Peyer's patch (tissue), 4 donors: ENCODE results near the gene AMBP. TPM values are rescaled to one million over a fixed set of nuclear protein-coding genes. Genes with fewer than 3 reads are reported as not detected.

ENCODE experiments used
- DNase-seq, 3 donors: peaks; one replicate each; pipeline ENCODE4 v3.0.0-alpha.2; 2017 to 2019
- H3K27ac ChIP-seq, 4 donors: fragments of 200-600 bp; sonication (generic); one replicate each; pipeline ENCODE4 v1.5.1; 2016 to 2019
- H3K27me3 ChIP-seq, 2 donors: fragments of 200-600 bp; sonication (generic); one replicate each; pipeline ENCODE4 v1.5.1; 2019
- H3K36me3 ChIP-seq, 3 donors: fragments of 200-600 bp; sonication (generic); one replicate each; pipeline ENCODE4 v1.5.1; 2016 to 2019
- H3K4me1 ChIP-seq, 4 donors: fragments of 200-600 bp; sonication (generic); one replicate each; pipeline ENCODE4 v1.5.1; 2016 to 2019
- H3K4me3 ChIP-seq, 4 donors: fragments of 200-600 bp; sonication (generic); 1 replicate in 3 of 4; 2 replicates in 1 of 4; pipeline ENCODE4 v1.5.1; 2016 to 2019; ENCODE audit warnings: mild to moderate bottlenecking in 1 of 4
- H3K9me3 ChIP-seq, 4 donors: fragments of 200-600 bp; sonication (generic); one replicate each; pipeline ENCODE4 v1.5.1; 2016 to 2019; ENCODE audit warnings: mild to moderate bottlenecking in 1 of 4
- CTCF ChIP-seq, 6 experiments: fragments of 450-650 bp in 4 of 6; fragments of 200-600 bp in 2 of 6; sonication (generic) in 1 of 6; IDR thresholded peaks; one replicate each; pipeline ENCODE4 v1.5.1; 2017 to 2019; ENCODE audit warnings: antibody characterized with exemption in 6 of 6, mild to moderate bottlenecking in 3 of 6, moderate library complexity in 1 of 6
- POLR2A ChIP-seq, 2 donors: fragments of 450-650 bp; IDR thresholded peaks; one replicate each; pipeline ENCODE4 v1.5.1; 2017; ENCODE audit warnings: antibody characterized with exemption in 2 of 2, mild to moderate bottlenecking in 2 of 2, moderate library complexity in 2 of 2
- total RNA-seq, 4 donors: library from RNA; depleted of rRNA; stranded (reverse); fragments of >200 nt; gene quantifications; one replicate each; pipeline ENCODE4 v1.1.0, GENCODE V29; 2016

The AMBP gene
- total RNA-seq, 4 donors from 2014 or later, result 4.4 TPM; not detected in 3

- H3K27me3 ChIP-seq, result no peaks in the 10 kb centered on the region
- no peaks in the 10 kb centered on the region for H3K9me3 ChIP-seq
- H3K4me3 ChIP-seq, result no peak overlapping the region
- peaks cover 0 to 4% (median 0%) of the 10 kb centered on the region in 3 donors for H3K36me3 ChIP-seq
- H3K4me1 ChIP-seq, result no peaks in the 10 kb centered on the region
- no peak for DNase-seq
- H3K27ac ChIP-seq, result no peak overlapping the region
- TF ChIP-seq POLR2A (IDR thresholded peaks at IDR 0.05), result no peak
- TF ChIP-seq CTCF (IDR thresholded peaks at IDR 0.05), result no peak
Observed at GRCh38 chr9:114088571-114089170, 10.6 kb upstream of the AMBP start.

- no peak overlapping the region for H3K27ac ChIP-seq
- no peaks in the 10 kb centered on the region for H3K27me3 ChIP-seq
- no peaks in the 10 kb centered on the region for H3K36me3 ChIP-seq
- no peaks in the 10 kb centered on the region for H3K9me3 ChIP-seq
- no peak overlapping the region for H3K4me3 ChIP-seq
- TF ChIP-seq CTCF (IDR thresholded peaks at IDR 0.05), result no peak
- TF ChIP-seq POLR2A (IDR thresholded peaks at IDR 0.05), result no peak
- H3K4me1 ChIP-seq, result peaks cover 0 to 3% (median 0%) of the 10 kb centered on the region in 4 donors
- no peak for DNase-seq
Observed at GRCh38 chr9:114087721-114088120, 9.6 kb upstream of the AMBP start.

GRCh38 chr9:114086607-114087006 is 8.5 kb upstream of the AMBP start:
- H3K4me3 ChIP-seq, result no peak overlapping the region
- H3K4me1 ChIP-seq, result peaks cover 0 to 15% (median 1%) of the 10 kb centered on the region in 4 donors
- no peak for DNase-seq
- H3K27ac ChIP-seq, result no peak overlapping the region
- H3K27me3 ChIP-seq, result no peaks in the 10 kb centered on the region
- TF ChIP-seq CTCF (IDR thresholded peaks at IDR 0.05) (no peak), POLR2A (IDR thresholded peaks at IDR 0.05) (no peak)
- no peaks in the 10 kb centered on the region for H3K36me3 ChIP-seq
- H3K9me3 ChIP-seq, result no peaks in the 10 kb centered on the region

- no peak for TF ChIP-seq POLR2A (IDR thresholded peaks at IDR 0.05)
- no peak for TF ChIP-seq CTCF (IDR thresholded peaks at IDR 0.05)
- no peak for DNase-seq
- no peaks in the 10 kb centered on the region for H3K27me3 ChIP-seq
Observed at GRCh38 chr9:114086009-114086408, 7.9 kb upstream of the AMBP start.

GRCh38 chr9:114085387-114085789 is 7.3 kb upstream of the AMBP start:
- Histone ChIP-seq H3K4me3 (no peak overlapping the region), H3K27me3 (no peaks in the 10 kb centered on the region), H3K36me3 (no peaks in the 10 kb centered on the region), H3K4me1 (peaks cover 0 to 22% (median 1%) of the 10 kb centered on the region in 4 donors), H3K9me3 (no peaks in the 10 kb centered on the region), H3K27ac (no peak overlapping the region)
- TF ChIP-seq CTCF (IDR thresholded peaks at IDR 0.05) (no peak), POLR2A (IDR thresholded peaks at IDR 0.05) (no peak)
- DNase-seq, result no peak

More at GRCh38 chr9:114086009-114086408, 7.9 kb upstream of the AMBP start:
- H3K4me1 ChIP-seq, result peaks cover 0 to 21% (median 1%) of the 10 kb centered on the region in 4 donors
- H3K27ac ChIP-seq, result no peak overlapping the region
- H3K4me3 ChIP-seq, result no peak overlapping the region
- no peaks in the 10 kb centered on the region for H3K9me3 ChIP-seq
- no peaks in the 10 kb centered on the region for H3K36me3 ChIP-seq
